Fibroblast of the conjunctiva (primary cell): ENCODE results near the gene CEP112.
"Not testable (repeated sequence)": the region's sequence is repeated elsewhere in the genome, so short reads cannot be mapped to it uniquely, and the experiment has no call there.

Experiments used
- DNase-seq: peaks from one replicate; pipeline ENCODE4 v3.0.0-alpha.2; 2010; ENCODE audit warnings: low read depth

The CEP112 gene

DNA sequence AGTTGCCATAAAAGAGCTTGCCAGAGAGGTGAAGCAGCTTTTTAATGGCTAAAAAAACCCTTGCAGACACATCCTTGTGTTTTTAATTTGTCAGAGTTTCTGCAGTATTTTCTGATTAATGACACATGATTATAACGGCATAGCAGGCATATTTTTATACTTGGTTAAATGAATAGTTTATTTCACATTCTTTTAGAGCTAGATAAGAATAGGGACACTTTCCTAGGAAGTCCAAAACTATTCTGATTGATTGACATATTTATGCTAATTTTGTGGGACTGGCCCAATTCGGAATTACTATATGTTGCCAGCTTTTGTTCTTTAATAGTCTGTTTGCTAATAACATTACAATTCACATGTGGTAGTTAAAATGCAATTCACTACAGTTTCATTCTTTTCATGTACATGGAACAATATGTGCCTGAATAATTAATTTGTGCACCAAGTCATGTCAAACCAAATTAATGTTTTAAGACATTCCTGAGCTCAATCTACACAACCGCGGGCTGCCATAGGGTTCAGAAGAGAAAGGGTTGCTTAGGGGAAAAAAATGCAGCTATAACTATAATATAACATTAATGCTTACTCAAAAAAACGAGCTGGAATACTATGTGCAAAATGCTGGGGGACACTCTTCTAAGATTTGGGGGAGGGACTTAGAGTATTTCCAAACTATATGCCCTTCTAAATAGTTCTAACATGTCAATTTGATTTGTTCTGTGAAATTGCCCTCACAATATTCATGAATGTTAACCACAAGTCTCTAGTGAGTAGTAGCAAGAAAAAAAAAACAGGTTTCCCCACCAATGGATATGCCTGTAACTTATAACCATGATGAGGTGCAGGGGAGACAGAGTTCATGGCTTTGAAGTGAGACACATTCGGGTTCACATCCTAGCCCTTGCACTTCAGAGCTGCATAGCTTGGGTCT lies 305.4 kb downstream of the CEP112 start:
- no peak for DNase-seq

GRCh38 chr17:65885541-65886312 lies 306.2 kb downstream of the CEP112 start:
- DNase-seq: no peak

- DNase-seq: no peak
These were observed 314.9 kb downstream of the CEP112 start for GRCh38 chr17:65876985-65877384.

DNA sequence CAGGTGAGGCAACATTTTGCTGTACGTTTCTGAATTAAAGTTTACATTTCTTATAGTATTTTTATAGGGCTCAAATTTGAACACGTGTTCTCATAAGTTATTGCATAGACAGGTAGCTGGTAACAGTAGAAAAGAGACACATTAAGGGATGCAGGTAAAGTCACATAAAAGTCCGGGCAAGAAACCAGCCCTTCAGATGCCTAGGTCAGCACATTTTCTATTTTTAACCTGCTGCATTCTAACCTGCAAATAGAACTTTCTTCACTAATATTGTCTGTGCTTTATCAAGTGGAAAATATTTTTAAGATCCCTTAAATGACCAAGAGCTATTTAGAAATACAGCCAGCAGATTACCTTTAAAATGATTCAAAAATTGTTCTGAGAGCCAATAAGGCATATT lies 323.1 kb downstream of the CEP112 start:
- no peak for DNase-seq

DNA sequence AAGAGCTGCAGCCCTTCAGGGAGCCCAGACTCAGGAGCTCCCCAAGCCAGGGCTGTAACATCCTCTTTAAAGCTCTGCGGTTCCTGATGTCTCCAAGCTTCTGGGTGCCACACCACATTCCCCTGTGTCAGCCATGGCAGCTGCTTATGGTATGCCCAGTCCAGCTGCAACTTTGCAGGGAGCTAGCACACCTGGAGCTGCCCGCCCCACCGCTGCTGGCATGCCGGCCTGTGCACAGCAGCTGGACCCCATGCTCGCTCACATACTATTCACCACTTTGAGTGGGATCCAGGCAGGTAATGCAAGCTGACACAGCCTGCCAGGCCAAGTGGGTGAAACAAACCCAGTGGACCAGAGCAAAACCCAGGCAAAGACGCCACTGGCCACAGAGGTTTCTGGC lies 324.9 kb downstream of the CEP112 start:
- no peak for DNase-seq

- no peak for DNase-seq
These were observed 326.1 kb downstream of the CEP112 start for GRCh38 chr17:65865715-65866425.

GRCh38 chr17:65864394-65864793 lies 327.5 kb downstream of the CEP112 start:
- no peak for DNase-seq

GRCh38 chr17:65857718-65858117 lies 334.2 kb downstream of the CEP112 start:
- DNase-seq: no peak

- DNase-seq: no peak
These were observed 335.1 kb downstream of the CEP112 start for GRCh38 chr17:65856865-65857264.

- DNase-seq: no peak
These were observed 336.3 kb downstream of the CEP112 start for GRCh38 chr17:65855675-65856074.

GRCh38 chr17:65855245-65855644 lies 336.7 kb downstream of the CEP112 start:
- no peak for DNase-seq

- DNase-seq: no peak
These were observed 338.1 kb downstream of the CEP112 start for GRCh38 chr17:65853816-65854215.

DNA sequence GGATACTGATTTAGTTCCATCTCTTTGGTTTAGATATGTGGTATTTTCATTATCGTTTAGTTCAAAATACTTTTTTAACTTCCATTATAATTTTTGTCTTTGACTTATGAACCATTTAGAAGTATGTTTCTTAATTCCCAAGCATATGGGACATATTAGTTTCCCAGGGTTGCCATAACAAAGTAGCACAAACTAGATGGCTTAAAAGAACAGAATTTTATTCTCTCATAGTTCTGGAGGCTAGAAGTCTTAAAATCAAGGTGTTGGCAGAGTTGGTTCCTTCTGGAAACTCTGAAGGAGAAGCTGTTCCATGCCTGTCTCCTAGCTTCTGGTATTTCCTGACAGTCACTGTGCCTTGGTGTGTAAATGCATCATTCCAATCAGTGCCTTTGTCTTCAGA lies 339.0 kb downstream of the CEP112 start:
- peak; percentile 5 for DNase-seq

- DNase-seq: no peak
These were observed 339.8 kb downstream of the CEP112 start for GRCh38 chr17:65851965-65852736.

GRCh38 chr17:65850486-65850885 lies 341.4 kb downstream of the CEP112 start:
- DNase-seq: peak; percentile 10

DNA sequence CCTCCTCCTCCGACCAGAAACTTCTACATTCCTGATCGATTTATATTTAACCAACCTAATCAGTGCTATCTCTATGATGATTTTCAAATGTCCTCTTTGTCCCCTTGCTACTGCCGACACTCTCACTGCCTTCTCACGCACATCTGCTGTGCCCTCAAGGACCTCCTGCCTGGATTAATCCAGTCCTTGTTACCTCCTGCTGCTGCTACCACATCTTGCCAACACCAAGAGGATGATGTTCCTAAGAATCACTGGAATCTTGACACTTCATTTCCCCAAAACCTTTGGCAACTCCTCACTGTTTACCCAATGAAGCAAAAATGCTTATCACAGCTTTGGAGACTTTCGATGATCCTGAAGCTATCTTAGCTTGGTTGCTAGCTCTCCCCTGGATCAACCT lies 343.2 kb downstream of the CEP112 start:
- no peak for DNase-seq

DNA sequence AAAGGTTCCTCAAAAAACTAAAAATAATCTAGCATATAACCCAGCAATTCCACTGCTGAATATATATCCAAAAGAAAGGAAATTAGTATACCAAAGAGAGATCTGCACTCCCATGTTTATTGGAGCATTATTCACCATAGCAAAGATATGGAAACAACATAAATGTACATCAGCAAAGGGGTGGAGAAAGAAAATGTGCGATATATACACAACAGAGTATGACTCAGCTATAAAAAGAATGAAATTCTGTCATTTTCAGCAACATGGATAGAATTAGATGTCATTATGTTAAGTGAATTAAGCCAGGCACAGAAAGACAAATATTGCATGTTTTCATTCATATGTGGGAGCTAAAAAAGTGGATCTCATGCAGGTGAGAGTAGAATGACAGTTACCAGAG lies 350.8 kb downstream of the CEP112 start:
- no peak for DNase-seq

DNA sequence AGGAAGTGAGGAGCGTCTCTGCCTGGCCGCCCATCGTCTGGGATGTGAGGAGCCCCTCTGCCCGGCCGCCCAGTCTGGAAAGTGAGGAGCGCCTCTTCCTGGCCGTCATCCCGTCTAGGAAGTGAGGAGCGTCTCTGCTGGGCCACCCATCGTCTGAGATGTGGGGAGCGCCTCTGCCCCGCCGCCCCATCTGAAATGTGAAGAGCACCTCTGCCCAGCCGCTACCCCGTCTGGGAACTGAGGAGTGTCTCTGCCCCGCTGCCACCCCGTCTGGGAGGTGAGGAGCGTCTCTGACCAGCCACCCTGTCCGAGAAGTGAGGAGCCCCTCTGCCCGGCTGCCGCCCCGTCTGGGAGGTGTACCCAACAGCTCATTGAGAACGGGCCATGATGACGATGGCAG lies 354.7 kb downstream of the CEP112 start:
- not testable (repeated sequence) for DNase-seq

DNA sequence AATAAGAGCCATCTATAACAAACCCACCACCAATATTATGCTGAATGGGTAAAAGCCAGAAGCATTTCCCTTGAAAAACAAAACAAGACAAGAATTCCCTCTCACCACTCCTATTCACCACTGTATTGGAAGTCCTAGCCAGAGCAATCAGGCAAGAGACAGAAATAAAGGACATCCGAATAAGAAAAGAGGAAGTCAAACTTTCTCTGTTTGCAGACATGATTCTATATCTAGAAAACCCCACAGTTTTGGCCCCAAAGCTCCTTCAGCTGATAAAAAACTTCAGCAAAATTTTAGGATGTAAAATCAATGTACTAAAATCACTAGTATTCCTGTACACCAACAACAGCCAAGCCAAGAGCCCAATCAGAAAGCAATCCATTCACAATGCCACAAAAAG lies 358.7 kb downstream of the CEP112 start:
- no peak for DNase-seq

GRCh38 chr17:65830356-65830755 lies 361.6 kb downstream of the CEP112 start:
- DNase-seq: no peak

GRCh38 chr17:65826577-65826976 lies 365.4 kb downstream of the CEP112 start:
- not testable (repeated sequence) for DNase-seq

DNA sequence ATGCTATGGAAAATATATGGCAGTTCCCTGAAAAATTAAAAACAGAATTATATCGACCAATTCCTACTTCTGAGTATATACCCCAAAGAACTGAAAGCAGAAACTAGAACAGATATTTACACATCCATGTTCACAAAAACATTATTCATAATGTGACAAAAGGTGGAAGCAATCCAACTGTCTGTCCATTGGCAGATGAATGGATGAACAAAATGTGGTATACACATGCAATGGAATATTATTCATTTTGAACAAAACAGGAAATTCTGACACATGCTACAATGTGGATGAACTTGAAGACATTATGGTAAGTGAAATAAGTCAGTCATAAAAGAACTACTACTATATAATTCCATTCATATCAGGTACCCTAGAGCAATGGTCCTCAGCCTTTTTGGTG lies 367.0 kb downstream of the CEP112 start:
- DNase-seq: no peak
